OCI-LY1 (cell line): ENCODE results near the gene SCN1B.
"Not testable (repeated sequence)": the region's sequence is repeated elsewhere in the genome, so short reads cannot be mapped to it uniquely, and the experiment has no call there.

ENCODE experiments used
- EZH2 ChIP-seq: fragments of 200-600 bp; sonication (generic), shearing (Covaris generic); IDR thresholded peaks from 2 replicates; pipeline ENCODE4 v1.8.0; 2017; ENCODE audit warnings: borderline replicate concordance, mixed run types, mild to moderate bottlenecking, antibody characterized with exemption, low read length, moderate library complexity, mixed read lengths
- TF ChIP-seq, protein P1 (sequence below): fragments of 200-600 bp; sonication (generic), shearing (Covaris generic); IDR thresholded peaks from 2 replicates; pipeline ENCODE4 v1.5.1; 2017; ENCODE audit warnings: mild to moderate bottlenecking, antibody characterized with exemption, low read length, moderate library complexity, mixed read lengths

DNA sequence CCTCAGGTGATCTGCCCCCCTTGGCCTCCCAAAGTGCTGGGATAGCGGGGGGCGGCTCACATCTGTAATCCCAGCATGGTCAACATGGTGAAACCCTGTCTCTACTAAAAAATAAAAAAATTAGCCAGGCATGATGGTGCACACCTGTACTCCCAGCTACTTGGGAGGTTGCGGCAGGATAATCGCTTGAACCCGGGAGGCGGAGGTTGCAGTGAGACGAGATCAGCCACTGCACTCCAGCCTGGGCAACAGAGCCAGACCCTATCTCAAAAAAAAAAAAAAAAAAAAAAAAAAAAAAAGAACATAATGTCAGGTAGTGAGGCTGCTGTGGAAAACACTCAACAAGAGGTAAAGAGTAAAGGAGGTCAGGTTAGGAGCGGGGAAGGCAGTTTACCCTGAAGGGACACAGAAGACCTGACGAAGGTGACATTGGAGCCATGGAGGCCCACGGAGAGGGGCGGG lies 964 bp upstream of the SCN1B start:
- TF ChIP-seq, protein P1, sequence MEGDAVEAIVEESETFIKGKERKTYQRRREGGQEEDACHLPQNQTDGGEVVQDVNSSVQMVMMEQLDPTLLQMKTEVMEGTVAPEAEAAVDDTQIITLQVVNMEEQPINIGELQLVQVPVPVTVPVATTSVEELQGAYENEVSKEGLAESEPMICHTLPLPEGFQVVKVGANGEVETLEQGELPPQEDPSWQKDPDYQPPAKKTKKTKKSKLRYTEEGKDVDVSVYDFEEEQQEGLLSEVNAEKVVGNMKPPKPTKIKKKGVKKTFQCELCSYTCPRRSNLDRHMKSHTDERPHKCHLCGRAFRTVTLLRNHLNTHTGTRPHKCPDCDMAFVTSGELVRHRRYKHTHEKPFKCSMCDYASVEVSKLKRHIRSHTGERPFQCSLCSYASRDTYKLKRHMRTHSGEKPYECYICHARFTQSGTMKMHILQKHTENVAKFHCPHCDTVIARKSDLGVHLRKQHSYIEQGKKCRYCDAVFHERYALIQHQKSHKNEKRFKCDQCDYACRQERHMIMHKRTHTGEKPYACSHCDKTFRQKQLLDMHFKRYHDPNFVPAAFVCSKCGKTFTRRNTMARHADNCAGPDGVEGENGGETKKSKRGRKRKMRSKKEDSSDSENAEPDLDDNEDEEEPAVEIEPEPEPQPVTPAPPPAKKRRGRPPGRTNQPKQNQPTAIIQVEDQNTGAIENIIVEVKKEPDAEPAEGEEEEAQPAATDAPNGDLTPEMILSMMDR, result not testable (repeated sequence)
- not testable (repeated sequence) for TF ChIP-seq EZH2
